Bronchial epithelial cell (primary cell): Measurements from ENCODE around the gene HEXIM1. TPM values are rescaled to one million over a fixed set of nuclear protein-coding genes. Genes with fewer than 3 reads are reported as not detected.

Source experiments
- DNase-seq: peaks from one replicate; pipeline ENCODE4 v3.0.0-alpha.2; 2010; ENCODE audit warnings: low read depth
- FAIRE-seq: peaks from 2 replicates; lab custom pipeline; 2011; peaks lifted over from hg19 to GRCh38; lab: Jason Lieb, UNC
- H3K27me3 ChIP-seq: 2 replicates; pipeline ENCODE4 v1.5.1; 2011; ENCODE audit warnings: low read length; ENCODE audit not compliant: control insufficient read depth, insufficient read depth
- H3K36me3 ChIP-seq: 2 replicates; pipeline ENCODE4 v1.5.1; 2011; ENCODE audit warnings: low read length; ENCODE audit not compliant: control insufficient read depth, insufficient read depth
- H3K4me3 ChIP-seq: 2 replicates; pipeline ENCODE4 v1.5.1; 2011; ENCODE audit warnings: mild to moderate bottlenecking, low read depth, low read length, control low read depth
- CTCF ChIP-seq: IDR thresholded peaks from 2 replicates; pipeline ENCODE4 v1.5.1; 2011; ENCODE audit warnings: mild to moderate bottlenecking, moderate library complexity, low read length, control low read depth, inconsistent platforms; ENCODE audit not compliant: insufficient read depth, severe bottlenecking
- total RNA-seq: library from RNA; depleted of rRNA; stranded (reverse); fragments of >200 nt; gene quantifications from 2 replicates; pipeline ENCODE4 v1.2.1, GENCODE V29; 2014

The HEXIM1 gene
- total RNA-seq, 1 donor from 2014 or later = 7.1 TPM

GRCh38 chr17:45189009-45189408, 40.7 kb downstream of the HEXIM1 start:
- Histone ChIP-seq H3K36me3 (no peaks in the 10 kb centered on the region), H3K27me3 (no peaks in the 10 kb centered on the region), H3K4me3 (no peak overlapping the region)
- no peak for DNase-seq
- FAIRE-seq = no peak
- no peak for TF ChIP-seq CTCF

- H3K4me3 ChIP-seq = no peak overlapping the region
- no peak for DNase-seq
- no peak for FAIRE-seq
- H3K36me3 ChIP-seq = no peaks in the 10 kb centered on the region
- no peak for TF ChIP-seq CTCF
- no peaks in the 10 kb centered on the region for H3K27me3 ChIP-seq
Measured at GRCh38 chr17:45190503-45191255, 42.4 kb downstream of the HEXIM1 start.

- TF ChIP-seq CTCF = no peak
- Histone ChIP-seq H3K36me3 (no peaks in the 10 kb centered on the region), H3K4me3 (no peak overlapping the region), H3K27me3 (no peaks in the 10 kb centered on the region)
- FAIRE-seq = no peak
- DNase-seq = no peak
Measured at GRCh38 chr17:45195424-45195823, 47.1 kb downstream of the HEXIM1 start.

DNA sequence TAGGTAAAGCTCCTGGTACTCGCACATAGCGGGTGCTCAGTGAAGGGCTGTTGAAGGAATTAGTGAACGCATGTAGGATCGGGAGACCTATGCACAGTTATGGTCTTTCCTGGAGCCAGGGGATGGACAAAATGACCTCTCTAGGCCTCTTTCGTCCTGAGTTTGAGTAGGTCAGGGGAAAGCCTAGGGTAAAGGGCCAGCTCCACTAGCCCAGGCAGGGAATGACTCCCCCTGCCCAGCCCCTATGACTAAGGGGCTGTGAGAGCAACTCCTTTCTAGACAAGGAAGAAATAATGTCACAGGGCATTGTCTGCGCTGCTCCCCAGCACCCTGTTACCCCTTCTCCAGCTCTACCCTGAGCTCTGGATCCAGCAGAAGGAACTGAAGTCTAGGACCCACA, 48.8 kb downstream of the HEXIM1 start:
- Histone ChIP-seq H3K4me3 (no peak overlapping the region), H3K36me3 (no peaks in the 10 kb centered on the region), H3K27me3 (no peaks in the 10 kb centered on the region)
- FAIRE-seq (no peak), DNase-seq (no peak)
- no peak for TF ChIP-seq CTCF

DNA sequence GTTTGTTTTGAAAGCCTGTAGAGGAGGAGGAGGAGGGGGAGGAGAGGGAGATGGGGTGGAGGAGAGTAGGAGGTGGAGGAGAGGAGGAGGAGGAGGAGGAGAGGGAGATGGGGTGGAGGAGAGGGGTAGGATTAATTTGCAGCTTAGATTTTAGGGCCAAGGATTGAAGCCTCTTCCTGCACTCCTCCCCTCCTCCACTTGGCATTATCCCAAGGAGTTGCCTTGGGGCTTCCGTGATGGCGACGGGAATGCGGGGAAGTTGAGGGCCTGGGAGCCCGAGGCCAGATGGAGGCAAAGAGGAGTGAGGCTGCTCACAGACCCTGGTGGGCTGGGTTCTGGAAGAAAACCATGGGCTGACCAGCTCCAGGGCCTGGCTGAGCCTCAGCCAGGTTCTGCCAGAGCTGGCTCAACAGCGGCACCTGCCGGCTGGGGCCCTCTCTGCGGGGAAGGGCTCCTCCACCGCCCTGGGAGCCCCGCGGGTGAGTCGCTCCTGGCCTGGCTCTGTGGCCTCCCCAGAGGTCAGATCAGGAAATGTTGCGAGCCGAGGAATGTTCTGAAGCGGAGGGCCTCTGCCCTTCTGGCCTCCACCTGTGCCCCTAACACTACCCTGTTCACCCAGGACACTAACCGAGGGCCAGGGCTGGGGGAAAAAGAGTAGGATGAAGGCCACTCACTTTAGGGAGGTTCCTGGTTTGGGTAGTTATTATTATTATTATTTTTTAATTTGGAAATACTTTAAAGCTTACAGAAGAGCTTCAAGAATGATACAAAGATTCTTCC, 49.5 kb downstream of the HEXIM1 start:
- peak; percentile 100 for TF ChIP-seq CTCF
- FAIRE-seq (no peak), DNase-seq (peak; percentile 65)
- H3K4me3 ChIP-seq = no peak overlapping the region
- H3K36me3 ChIP-seq = no peaks in the 10 kb centered on the region
- H3K27me3 ChIP-seq = no peaks in the 10 kb centered on the region
